ENCODE results near the gene HOOK2.

Gene HOOK2

GRCh38 chr19:12778017-12778904 is 2.9 kb upstream of the HOOK2 start:
- peak overlapping the region; percentile 92 for H2AFZ ChIP-seq
- no peaks in the 10 kb centered on the region for H3K79me2 ChIP-seq
- peak overlapping the region; percentile 90 for H3K27ac ChIP-seq
- no peaks in the 10 kb centered on the region for H3K36me3 ChIP-seq (ENCODE audit: control insufficient read depth, insufficient read depth, low read length)
- H3K4me2 ChIP-seq (ENCODE audit: low read length): peak overlapping the region; percentile 97
- H3K4me3 ChIP-seq (ENCODE audit: low read depth, low read length): peak overlapping the region; percentile 79
- TF ChIP-seq CTCF (IDR thresholded peaks at IDR 0.05): no peak
- H3K27me3 ChIP-seq (ENCODE audit: control insufficient read depth, insufficient read depth, low read length): no peaks in the 10 kb centered on the region
- H3K9ac ChIP-seq: peak overlapping the region; percentile 56
- H3K9me3 ChIP-seq (ENCODE audit: control insufficient read depth, low read length): no peaks in the 10 kb centered on the region
- peaks cover 26% of the 10 kb centered on the region for H3K4me1 ChIP-seq

GRCh38 chr19:12777217-12778016 is 2.1 kb upstream of the HOOK2 start:
- peak overlapping the region; percentile 79 for H3K4me3 ChIP-seq (ENCODE audit: low read depth, low read length)
- H3K9me3 ChIP-seq (ENCODE audit: control insufficient read depth, low read length): no peaks in the 10 kb centered on the region
- peak overlapping the region; percentile 90 for H3K27ac ChIP-seq
- no peaks in the 10 kb centered on the region for H3K36me3 ChIP-seq (ENCODE audit: control insufficient read depth, insufficient read depth, low read length)
- no peaks in the 10 kb centered on the region for H3K79me2 ChIP-seq
- no peaks in the 10 kb centered on the region for H3K27me3 ChIP-seq (ENCODE audit: control insufficient read depth, insufficient read depth, low read length)
- H3K4me1 ChIP-seq: peaks cover 23% of the 10 kb centered on the region
- peak overlapping the region; percentile 92 for H2AFZ ChIP-seq
- peak overlapping the region; percentile 97 for H3K4me2 ChIP-seq (ENCODE audit: low read length)
- peak overlapping the region; percentile 56 for H3K9ac ChIP-seq
- peak; percentile 98 for TF ChIP-seq CTCF (IDR thresholded peaks at IDR 0.05)

GRCh38 chr19:12773571-12773970 is 1.8 kb downstream of the HOOK2 start:
- H3K9ac ChIP-seq: no peak overlapping the region
- no peaks in the 10 kb centered on the region for H3K27me3 ChIP-seq (ENCODE audit: control insufficient read depth, insufficient read depth, low read length)
- no peak overlapping the region for H3K4me3 ChIP-seq (ENCODE audit: low read depth, low read length)
- TF ChIP-seq CTCF (IDR thresholded peaks at IDR 0.05): peak; percentile 16
- no peak overlapping the region for H2AFZ ChIP-seq
- H3K4me1 ChIP-seq: peaks cover 12% of the 10 kb centered on the region
- H3K36me3 ChIP-seq (ENCODE audit: control insufficient read depth, insufficient read depth, low read length): no peaks in the 10 kb centered on the region
- H3K9me3 ChIP-seq (ENCODE audit: control insufficient read depth, low read length): no peaks in the 10 kb centered on the region
- no peak overlapping the region for H3K4me2 ChIP-seq (ENCODE audit: low read length)
- peaks cover 2% of the 10 kb centered on the region for H3K79me2 ChIP-seq
- no peak overlapping the region for H3K27ac ChIP-seq

- TF ChIP-seq CTCF (IDR thresholded peaks at IDR 0.05): no peak
- no peaks in the 10 kb centered on the region for H3K36me3 ChIP-seq (ENCODE audit: control insufficient read depth, insufficient read depth, low read length)
- H3K4me3 ChIP-seq (ENCODE audit: low read depth, low read length): no peak overlapping the region
- no peak overlapping the region for H3K27ac ChIP-seq
- H3K9me3 ChIP-seq (ENCODE audit: control insufficient read depth, low read length): no peaks in the 10 kb centered on the region
- no peak overlapping the region for H3K4me2 ChIP-seq (ENCODE audit: low read length)
- no peak overlapping the region for H3K9ac ChIP-seq
- H3K4me1 ChIP-seq: peaks cover 6% of the 10 kb centered on the region
- no peaks in the 10 kb centered on the region for H3K27me3 ChIP-seq (ENCODE audit: control insufficient read depth, insufficient read depth, low read length)
- H2AFZ ChIP-seq: no peak overlapping the region
- H3K79me2 ChIP-seq: peaks cover 2% of the 10 kb centered on the region
Observed at GRCh38 chr19:12772323-12772722, 3.0 kb downstream of the HOOK2 start.

Data from parathyroid adenoma (tissue), 2 donors.